HuH-7.5 (cell line): ENCODE measurements around the gene GUCY1A2.
"Not testable (repeated sequence)": the region's sequence is repeated elsewhere in the genome, so short reads cannot be mapped to it uniquely, and the experiment has no call there.

ENCODE experiments used
- DNase-seq: peaks from one replicate; pipeline ENCODE4 v3.0.0; 2011; ENCODE audit warnings: low spot score

GUCY1A2 gene

DNA sequence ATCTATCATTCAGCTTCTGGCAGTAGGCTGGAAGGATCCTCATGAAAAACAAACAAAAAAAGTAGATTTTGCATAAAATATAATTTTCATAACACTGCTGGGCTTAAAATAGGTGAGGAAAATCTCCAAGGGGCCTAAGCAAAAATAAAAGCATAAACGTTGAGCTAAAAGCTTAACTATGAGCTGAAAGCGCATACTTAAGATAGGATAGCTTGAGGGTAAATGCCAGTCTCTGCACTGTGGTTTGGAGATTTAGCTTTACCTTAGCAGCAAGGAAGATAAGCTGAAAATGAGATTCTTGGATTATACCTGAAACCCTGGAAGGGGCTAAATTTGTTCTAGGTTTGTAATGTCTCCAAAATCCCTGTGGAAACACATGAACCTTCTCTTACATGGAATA is 183.7 kb downstream of the GUCY1A2 start:
- no peak for DNase-seq

DNA sequence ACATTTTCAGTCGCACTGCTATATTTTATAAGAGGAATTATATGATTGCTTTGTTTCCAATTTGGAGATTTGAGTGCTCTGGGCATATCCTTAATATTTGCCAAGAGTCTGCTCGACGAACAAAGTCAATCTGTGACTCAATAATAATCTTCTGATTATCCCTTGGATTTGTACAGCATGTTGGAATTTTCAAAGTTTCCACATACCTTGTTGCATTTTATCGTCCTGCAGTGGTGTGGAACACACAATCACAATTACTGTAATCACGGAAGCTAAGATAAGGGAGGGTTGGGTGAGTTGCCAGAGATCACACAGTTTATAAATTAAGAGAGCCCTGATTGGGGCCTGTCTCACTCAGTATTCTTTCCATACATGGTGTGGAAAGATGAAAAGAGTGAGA is 189.3 kb downstream of the GUCY1A2 start:
- no peak for DNase-seq

DNA sequence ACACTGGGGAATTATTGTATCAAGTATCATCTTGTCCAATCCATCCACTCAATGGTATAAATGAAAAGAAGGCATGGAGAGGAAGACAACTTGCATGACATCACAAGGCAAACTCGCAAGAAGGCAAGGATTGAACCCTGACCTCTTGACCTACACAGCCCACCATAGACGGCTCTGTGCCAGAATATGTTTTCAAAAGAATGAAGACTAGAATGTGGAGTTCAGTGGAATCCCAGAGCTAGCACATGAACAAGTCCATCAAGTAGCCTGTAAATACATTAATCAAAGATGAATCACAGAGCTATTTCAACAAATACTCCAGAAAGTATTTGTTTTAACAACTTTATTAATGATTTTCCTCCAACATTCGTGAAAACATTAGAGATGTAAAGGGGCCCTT is 189.7 kb downstream of the GUCY1A2 start:
- no peak for DNase-seq

GRCh38 chr11:106827687-106828086 is 190.6 kb downstream of the GUCY1A2 start:
- DNase-seq = no peak

- not testable (repeated sequence) for DNase-seq
These were observed 191.7 kb downstream of the GUCY1A2 start for GRCh38 chr11:106826558-106826957.

GRCh38 chr11:106821826-106822225 is 196.4 kb downstream of the GUCY1A2 start:
- no peak for DNase-seq

GRCh38 chr11:106821291-106821690 is 197.0 kb downstream of the GUCY1A2 start:
- DNase-seq = no peak

DNA sequence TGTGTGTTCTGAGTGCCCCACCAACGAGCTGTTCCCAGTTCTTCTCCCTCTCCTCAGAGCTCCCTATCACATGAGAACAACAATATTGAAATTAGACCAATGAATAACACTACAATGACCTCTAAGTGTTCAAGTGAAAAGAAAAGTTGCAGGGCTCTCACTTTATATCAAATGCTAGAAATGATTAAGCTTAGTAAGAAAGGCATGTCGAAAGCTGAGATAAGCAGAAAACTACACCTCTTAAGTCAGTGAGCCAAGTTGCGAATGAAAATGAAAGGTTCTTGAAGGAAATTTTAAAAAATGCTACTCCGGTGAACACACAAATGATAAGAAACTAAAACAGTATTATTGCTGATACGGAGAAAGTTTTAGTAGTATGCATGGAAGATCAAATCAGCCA is 199.8 kb downstream of the GUCY1A2 start:
- DNase-seq = no peak

- no peak for DNase-seq
These were observed 203.1 kb downstream of the GUCY1A2 start for GRCh38 chr11:106815209-106815608.

DNA sequence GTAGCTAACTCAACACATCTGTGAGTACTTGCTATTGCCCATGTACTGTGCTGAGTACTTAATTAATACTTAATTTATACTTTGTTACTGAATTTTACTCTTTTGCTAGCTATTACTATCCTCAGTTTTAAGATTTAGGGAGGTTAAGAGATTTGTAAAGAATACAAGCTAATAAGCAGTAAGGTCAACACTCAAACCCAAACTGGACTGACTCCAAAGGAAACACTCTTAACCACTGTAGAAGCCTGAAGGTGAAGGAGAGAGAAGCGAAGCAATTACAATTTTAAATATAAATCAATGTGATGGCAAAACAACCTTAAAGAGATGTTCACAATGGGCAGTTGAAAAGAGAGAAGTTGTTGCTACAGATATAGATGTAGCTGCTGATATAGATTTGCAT is 204.5 kb downstream of the GUCY1A2 start:
- DNase-seq = no peak

DNA sequence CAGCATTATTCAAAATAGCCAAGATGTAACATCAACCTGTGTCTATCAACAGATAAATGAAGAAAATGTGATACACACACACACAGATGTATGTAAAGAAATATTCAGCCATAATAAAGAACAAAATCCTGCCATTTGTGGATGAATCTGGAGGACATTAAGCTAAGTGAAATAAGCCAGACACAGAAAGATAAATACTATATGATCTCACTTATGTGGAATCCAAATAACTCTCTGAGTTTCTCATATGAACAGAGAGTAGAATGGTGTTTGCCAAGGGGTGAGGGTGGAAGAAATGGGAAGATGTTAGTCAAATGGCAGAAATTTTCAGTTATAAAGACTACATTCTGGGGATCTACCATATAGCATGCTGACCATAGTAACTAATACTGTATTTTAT is 224.2 kb downstream of the GUCY1A2 start:
- DNase-seq = no peak

DNA sequence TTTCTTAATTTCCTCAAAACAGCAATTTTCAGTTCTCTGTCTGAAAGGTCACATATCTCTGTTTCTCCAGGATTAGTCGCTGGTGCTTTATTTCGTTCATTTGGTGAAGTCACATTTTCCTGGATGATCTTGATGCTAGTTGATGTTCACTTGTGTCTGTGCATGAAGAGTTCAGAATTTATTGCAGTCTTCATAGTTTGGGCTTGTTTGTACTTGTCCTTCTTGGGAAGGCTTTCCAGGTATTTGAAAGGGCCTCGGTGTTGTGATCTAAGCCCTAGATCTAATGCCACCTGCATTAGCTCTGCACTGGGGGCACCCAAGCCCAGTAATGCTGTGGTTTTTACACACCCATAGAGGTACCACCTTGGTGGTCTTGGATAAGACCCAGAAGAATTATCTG is 228.9 kb downstream of the GUCY1A2 start:
- no peak for DNase-seq

GRCh38 chr11:106787454-106787853 is 230.8 kb downstream of the GUCY1A2 start:
- no peak for DNase-seq

GRCh38 chr11:106785913-106786650 is 232.2 kb downstream of the GUCY1A2 start:
- DNase-seq = no peak

- not testable (repeated sequence) for DNase-seq
These were observed 241.0 kb downstream of the GUCY1A2 start for GRCh38 chr11:106777302-106777701.

DNA sequence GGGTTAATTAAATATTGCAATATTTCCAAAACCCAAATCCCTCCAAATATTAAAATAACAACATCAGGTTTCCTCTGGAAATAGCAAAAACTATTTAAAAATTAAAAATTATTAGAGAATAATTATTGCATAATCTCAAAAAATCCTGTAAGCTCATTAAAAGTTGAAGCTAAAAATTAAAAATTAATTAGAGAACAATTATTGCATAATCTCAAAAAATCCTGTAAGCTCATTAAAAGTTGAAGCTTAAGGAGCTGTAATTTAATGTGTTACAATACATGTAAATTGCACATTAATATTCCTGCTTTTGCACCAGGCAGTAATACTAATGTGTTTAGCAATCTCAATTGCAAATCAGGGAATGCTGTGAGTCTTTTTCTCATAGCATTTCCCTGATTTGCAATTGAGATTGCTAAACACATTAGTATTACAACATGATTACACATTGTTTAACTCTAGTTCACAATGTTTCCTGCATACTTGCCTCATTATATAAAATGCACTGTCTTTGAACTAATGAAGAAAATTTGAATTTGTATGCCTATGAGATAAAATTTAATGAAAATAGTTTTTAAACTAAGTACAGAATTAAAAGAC is 247.7 kb downstream of the GUCY1A2 start:
- DNase-seq = no peak

GRCh38 chr11:106765469-106766258 is 252.6 kb downstream of the GUCY1A2 start:
- DNase-seq = no peak

DNA sequence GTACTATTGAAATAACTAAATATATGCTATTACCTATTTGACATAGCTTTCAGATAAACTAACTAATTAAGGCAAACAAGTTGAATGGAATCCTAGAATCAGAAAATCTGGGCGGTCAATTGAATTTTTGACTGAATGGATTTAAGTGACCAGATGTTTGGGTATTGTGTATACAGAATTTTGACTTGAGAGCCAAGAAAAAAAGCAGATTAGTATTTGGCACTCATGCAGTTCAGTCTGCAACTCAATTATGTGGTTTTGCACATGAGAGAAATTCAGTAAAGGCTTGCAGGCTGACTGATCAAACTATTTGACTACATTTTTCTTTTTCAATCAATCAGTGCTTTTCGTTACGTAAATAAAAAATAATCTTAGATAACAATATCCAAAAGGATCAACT is 254.8 kb downstream of the GUCY1A2 start:
- DNase-seq = no peak

- DNase-seq = no peak
These were observed 256.5 kb downstream of the GUCY1A2 start for GRCh38 chr11:106761745-106762144.

- DNase-seq = no peak
These were observed 257.0 kb downstream of the GUCY1A2 start for GRCh38 chr11:106761240-106761639.

DNA sequence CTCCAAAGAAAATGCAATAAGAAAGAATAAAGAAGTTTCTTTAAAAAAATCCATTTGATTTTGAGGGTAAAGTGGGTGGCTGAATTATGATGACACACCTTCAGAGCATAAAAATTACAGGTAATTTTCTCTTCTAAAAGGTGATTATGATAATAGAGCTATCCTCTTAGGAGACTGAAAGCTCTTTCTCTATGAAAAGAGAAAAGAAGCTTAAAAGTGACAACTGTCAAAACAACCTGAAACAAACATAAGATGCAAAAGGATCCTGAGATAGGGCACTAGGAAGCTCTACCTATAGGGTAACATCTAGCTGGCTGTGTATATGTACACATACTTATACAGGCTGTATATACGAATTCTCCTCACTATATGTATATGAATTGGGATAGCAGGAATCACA is 270.2 kb downstream of the GUCY1A2 start:
- DNase-seq = no peak

GRCh38 chr11:106745941-106746340 is 272.3 kb downstream of the GUCY1A2 start:
- DNase-seq = no peak

DNA sequence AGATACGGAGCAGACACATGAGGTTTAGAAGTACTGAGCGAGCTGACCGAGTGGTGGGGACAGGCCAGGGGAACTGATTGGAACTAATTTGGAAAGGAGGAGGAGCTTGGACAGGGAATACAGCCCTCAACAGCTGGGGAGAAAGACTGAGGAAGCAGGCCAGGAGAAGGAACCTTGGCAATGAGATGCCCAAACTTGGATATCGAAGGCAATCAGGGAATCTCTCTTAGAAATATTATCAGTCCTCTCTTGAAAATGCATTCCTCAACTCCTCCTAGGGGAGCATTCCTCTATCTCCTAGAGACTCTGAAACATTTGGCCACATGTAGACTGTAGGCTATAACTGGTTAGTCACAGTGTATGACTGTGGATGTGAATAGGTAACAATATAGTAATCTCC is 284.6 kb downstream of the GUCY1A2 start:
- DNase-seq = no peak
